ENCODE measurements around the gene DOCK8.

- no peak for TF ChIP-seq CTCF (IDR thresholded peaks at IDR 0.05; ENCODE audit: low read length)
- no peak for TF ChIP-seq EZH2 (IDR thresholded peaks at IDR 0.05; ENCODE audit: borderline replicate concordance, low read length)
Measured at GRCh38 chr9:264231-264630, 49.6 kb downstream of the DOCK8 start.

Measured in OCI-LY1 (cell line).